GM18526 (cell line): ENCODE data around the gene BOK.

Experiments used
- POLR2A ChIP-seq: IDR thresholded peaks from 3 replicates; pipeline ENCODE4 v1.6.1; 2011; ENCODE audit not compliant: insufficient read length; ENCODE audit errors: extremely low read depth

BOK gene

DNA sequence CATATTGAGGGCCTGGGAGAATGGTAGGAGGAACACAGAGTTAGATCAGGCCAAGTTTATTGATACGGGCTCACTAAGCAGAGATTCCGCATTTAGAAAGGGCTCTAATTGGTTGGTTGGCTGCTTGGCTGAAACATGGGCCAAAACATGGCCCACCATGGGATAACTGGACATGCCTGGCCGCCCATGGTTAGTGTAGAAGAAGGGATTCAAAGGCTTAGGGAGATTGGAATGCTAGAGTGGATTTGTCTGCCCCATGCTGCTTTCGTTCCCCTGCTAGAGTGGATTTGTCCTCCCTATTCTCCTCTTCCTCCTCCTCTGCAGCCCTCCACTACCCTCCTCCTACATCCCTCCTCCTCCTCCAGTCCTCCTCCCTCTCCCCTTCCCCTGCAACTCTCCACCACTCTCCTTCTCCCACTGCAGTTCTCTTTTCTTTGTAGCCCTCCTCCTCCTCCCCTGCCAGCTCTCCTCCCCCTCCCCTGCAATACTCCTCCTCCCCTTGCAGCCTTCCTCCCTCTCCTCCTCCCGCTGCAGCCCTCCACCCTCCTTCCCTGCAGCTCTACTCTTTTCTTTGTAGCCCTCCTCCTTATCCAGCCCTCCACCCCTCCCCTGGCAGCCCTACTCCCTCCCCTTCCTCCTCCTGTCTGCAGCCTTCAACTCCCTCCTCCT is 17.2 kb downstream of the BOK start:
- TF ChIP-seq POLR2A, result no peak

DNA sequence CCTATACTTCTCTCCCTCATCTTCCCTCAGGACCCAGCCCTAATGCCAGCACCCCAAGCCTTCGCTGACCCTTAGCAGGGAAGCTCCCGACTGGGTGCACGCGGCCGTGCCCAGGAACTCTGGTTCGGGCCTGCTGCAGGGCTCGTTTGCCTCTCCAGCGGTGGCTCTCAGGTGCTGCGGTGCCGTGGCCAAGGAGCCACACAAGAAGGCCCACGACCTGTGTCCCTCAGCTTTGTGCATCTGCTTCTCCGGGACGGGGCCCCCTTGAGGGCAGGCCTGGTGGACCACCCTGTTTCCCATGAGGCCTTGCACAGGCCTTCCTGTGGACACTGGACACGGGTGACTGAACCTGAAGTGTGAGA is 17.7 kb downstream of the BOK start:
- TF ChIP-seq POLR2A, result no peak

- no peak for TF ChIP-seq POLR2A
Observed at GRCh38 chr2:241577413-241578122, 19.0 kb downstream of the BOK start.

GRCh38 chr2:241579281-241579680 is 20.7 kb downstream of the BOK start:
- TF ChIP-seq POLR2A, result no peak

GRCh38 chr2:241582328-241582727 is 23.8 kb downstream of the BOK start:
- no peak for TF ChIP-seq POLR2A

DNA sequence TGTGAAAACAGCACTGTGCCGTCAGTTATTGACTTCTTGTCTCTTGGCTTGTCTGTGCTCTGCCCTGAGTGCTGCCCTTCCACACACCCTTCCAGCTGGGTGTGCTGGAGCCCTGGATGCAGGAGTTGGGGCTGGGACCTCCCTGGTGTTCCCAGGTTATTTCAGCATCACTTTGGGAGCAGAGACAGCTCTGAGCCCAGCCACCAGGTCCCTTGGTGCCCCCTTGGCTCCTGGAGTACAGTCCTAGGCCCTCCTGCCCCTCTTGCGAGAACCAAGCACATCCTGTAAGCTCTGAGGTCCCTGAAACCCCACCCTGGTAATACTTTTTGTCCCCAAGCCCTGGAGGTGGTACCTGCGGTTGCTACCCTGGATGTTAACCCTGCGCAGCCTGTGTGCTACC is 24.3 kb downstream of the BOK start:
- no peak for TF ChIP-seq POLR2A

DNA sequence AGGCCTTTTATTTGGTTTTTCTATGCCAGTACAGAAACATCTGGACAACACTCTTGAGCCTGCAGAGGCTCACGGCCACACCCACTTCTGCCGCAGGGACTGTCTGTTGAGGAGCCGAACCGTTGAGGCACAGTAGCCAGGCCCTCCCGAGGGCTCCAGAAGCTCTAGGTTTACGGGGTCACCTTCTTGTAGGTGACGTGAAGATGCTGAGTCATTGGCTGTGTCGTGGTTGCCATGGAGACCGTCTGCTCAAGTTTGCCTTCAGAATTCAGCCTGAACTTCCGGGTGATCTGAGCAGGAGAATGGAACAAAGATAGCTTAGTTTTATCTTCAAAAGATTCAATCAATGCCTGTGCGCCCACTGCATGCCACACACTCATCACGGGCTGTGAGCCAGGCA is 25.9 kb downstream of the BOK start:
- TF ChIP-seq POLR2A, result no peak

DNA sequence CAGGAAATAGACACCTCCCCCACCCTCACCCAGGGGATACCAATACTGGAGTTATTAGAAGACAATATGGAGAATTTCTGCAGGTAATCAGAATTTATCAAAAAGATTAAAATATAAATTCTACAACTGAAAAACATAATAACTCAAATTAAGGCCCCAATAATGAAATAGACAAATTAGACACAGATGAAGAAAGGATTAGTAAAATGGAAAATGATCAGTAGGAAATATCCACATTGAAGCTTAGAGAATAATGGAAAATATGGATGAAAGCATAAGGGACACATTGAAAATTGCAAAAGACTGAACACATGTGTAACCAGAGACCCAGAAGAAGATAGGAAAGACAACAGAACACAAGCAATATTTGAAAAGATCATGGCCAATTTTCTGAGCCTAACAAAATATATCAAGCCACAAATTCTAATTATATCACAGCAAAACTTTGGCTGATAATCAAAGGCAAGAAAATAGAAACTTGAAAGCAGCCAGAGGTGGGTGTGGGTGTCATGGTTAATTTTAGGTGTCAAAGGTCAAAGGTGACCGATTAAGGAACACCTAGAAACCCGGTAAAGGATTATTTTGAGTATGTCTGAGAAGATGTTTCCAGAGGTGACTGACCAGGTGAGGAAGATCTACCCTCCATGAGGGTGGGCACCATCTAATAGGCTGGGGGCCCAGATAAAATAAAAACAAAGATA is 28.2 kb downstream of the BOK start:
- no peak for TF ChIP-seq POLR2A

GRCh38 chr2:241592126-241592845 is 33.7 kb downstream of the BOK start:
- no peak for TF ChIP-seq POLR2A

DNA sequence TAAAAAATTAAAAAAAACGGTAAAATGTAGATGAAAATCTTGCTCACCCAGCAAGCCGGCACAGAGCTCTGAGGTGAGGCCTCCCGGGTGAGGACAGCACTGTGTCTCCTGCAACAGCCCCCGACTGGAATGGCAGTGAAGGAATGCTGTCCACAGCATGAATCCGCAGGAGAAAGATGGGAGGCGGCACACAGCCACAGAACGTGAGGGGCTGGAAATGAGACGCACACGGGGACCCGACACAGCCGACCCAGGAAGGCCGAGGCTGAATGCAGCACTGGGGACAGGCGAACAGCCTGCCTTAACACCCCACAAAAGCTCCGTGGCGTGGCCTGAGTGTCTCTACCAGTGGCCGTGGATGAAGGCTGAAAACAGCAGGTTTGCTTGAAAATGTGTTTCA is 34.7 kb downstream of the BOK start:
- no peak for TF ChIP-seq POLR2A

- TF ChIP-seq POLR2A, result no peak
Observed at GRCh38 chr2:241595600-241596140, 37.1 kb downstream of the BOK start.

- TF ChIP-seq POLR2A, result no peak
Observed at GRCh38 chr2:241597561-241597960, 39.0 kb downstream of the BOK start.

DNA sequence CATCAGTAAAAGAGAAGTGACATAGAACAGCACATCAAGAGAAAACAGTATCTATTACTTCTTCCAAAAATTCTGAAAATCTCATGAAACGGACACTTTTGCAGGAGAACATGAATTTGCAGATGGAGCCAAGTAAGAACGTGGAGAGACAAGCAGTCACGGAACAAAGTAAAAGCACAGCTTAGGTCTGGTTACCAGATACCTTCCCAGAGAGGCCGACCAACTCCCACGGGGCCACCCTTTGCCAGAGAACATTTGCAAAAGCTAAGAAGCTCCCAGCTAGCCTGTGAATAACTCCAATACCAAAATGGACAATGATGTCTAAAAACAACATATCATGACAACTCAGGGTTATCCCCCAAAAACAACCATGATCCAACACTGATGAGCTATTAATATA is 39.5 kb downstream of the BOK start:
- no peak for TF ChIP-seq POLR2A

- no peak for TF ChIP-seq POLR2A
Observed at GRCh38 chr2:241598487-241598886, 39.9 kb downstream of the BOK start.

DNA sequence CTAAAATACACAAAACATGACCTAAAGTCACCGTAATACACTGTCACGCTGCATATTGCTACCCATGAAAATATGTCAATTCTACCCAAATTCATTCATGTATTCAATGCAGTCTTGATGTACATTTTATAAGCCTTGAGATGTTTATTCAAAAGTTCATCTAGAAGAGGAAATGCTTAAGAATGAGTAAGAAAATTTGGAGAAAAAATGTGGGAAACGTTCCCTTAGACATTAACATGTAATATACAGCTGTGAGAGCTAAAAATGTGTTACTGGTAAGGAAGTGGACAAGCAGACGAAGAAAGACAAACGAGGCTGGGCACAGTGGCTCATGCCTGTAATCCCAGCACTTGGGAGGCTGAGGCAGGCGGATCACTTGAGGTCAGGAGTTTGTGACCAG is 41.1 kb downstream of the BOK start:
- TF ChIP-seq POLR2A, result no peak
